ENCODE data around the gene FAM168A. TPM values are rescaled to one million over a fixed set of nuclear protein-coding genes. Genes with fewer than 3 reads are reported as not detected.

FAM168A gene, protein sequence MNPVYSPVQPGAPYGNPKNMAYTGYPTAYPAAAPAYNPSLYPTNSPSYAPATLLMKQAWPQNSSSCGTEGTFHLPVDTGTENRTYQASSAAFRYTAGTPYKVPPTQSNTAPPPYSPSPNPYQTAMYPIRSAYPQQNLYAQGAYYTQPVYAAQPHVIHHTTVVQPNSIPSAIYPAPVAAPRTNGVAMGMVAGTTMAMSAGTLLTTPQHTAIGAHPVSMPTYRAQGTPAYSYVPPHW
- 31.4 TPM for total RNA-seq
- polyA plus RNA-seq = 29.0 TPM

DNA sequence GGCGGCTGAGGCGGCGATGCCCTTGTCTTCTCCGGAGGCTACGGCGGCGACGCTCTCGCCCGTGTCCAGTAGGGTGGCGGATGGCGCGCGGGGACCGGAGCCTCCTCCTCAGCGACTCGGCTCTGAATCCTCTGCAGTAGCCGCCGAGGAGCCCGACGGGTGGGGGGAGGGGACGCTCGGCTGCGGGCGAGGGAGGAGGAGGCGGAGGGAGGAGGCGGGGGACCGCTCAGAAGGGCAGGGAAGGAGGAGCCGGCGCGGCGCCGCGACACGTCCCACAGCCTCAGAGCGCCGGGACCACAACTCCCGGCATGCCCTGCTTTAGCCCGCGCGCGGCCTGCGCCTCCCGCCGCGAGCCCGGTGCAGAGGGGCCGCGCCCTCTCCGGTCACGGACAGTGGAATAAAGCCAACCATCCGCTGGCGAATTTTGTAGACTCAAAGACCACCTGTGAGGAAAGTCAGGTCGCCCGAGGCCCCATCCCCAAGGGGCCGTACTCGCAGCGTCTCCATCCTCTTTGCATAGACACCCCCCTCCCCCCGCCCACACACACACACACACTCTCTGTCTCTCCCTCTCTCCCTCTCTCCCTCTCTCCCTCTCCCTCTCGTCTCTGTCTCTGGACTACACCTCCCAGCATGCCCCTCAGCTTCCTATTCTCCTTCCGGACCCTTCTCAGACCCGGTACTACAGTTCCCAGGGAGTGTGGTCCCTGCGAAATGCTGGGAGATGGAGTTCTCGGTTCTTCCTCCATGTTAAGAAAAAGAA, at the start of gene FAM168A:
TSS of gene FAM168A (minus strand) at position 157 of the 763 bp plus-strand sequence. CDS start 129,638 bp downstream, outside the sequence.
- peak; percentile 98 for DNase-seq (ENCODE audit: extremely low spot score)
- Histone ChIP-seq H3K4me3 (ENCODE audit: low read depth, low read length) (peak within 1 kb of the TSS; percentile 96), H3K4me1 (ENCODE audit: insufficient read depth) (peaks cover 6% of the 10 kb centered on the region), H3K27ac (ENCODE audit: low read depth) (peak within 1 kb of the TSS; percentile 64), H3K36me3 (ENCODE audit: insufficient read depth) (no peaks in the 10 kb centered on the region)
- WGBS = under 1% methylated on average over 64 of the region's 64 CpGs

DNA sequence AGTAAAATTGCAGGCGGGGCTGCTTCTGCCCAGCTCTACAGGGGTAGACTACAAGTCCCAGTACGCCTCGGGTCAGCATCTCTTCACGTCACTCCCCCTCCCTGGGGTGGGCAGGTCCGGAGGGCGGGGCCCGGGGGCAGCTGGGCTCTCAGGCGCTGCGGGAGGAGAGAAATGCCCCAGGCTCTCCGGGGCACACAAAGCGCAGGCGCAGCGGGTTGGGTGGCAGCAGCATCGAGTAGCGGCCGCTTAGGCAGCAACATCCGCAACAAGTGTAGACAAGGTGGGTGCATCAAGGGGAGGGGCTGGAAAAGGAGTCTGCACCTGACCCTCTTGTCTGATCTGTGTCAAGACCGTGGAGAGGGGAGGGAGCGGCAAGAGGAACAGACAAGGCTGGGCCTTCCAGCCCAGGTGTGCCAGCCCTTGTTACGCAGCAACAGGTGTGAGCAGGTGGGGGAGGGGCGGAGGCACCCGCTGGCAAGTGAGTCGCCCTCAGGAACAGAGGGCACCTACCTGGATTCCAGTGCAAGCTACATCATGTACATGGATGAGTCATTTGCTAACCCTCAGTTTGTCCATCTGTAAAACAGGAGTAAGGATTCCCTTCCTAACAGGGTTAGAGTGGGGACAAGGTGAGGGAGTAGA, 49.7 kb upstream of the FAM168A start:
- Histone ChIP-seq H3K4me3 (ENCODE audit: low read depth, low read length) (peak overlapping the region; percentile 7), H3K4me1 (ENCODE audit: insufficient read depth) (peaks cover 2% of the 10 kb centered on the region), H3K36me3 (ENCODE audit: insufficient read depth) (no peaks in the 10 kb centered on the region), H3K27ac (ENCODE audit: low read depth) (no peak overlapping the region)
- DNase-seq (ENCODE audit: extremely low spot score) = peak; percentile 49
- WGBS = 12% methylated on average over 23 of the region's 23 CpGs

DNA sequence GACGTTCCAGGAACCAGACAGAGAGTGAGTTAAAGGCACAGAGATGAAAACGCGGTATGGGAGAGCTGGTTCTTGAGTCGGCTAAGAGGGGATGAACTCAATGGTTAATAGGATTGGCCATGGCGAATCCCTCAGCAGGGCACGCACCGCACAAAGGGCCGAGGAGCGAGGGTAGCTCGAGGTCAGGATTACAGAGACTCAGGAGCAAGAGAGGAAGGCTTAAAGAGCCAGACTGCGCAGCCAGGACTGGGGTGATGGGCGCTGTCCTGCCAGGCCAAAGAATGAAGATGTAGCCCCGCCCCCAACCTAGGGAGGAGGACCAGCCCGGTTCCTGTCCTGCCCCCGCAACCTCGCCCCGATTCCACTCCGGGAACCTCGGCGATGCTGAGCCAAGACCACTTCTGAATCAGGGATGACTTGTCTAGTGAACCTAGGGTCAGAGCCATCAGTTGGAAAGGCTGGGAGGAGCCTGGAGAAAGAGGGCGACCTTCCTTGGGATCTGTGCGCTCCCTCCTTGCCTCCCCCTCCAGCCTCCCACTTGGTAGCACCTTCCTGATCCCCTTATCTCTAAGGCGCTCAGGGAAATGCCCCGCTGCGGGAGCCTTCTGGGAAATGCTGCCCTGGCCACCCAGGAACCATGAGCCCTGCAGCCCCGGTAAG, 48.2 kb upstream of the FAM168A start, which contains the start of gene PLEKHB1:
TSS of gene PLEKHB1 (plus strand) at position 610 of the 660 bp plus-strand sequence. CDS start at position 638, 28 bp downstream.
- no peaks in the 10 kb centered on the region for H3K36me3 ChIP-seq (ENCODE audit: insufficient read depth)
- peaks cover 2% of the 10 kb centered on the region for H3K4me1 ChIP-seq (ENCODE audit: insufficient read depth)
- H3K4me3 ChIP-seq (ENCODE audit: low read depth, low read length) = peak within 1 kb of the TSS; percentile 7
- 45% methylated on average over 26 of the region's 26 CpGs for WGBS
- DNase-seq (ENCODE audit: extremely low spot score) = no peak
- no peak within 1 kb of the TSS for H3K27ac ChIP-seq (ENCODE audit: low read depth)

DNA sequence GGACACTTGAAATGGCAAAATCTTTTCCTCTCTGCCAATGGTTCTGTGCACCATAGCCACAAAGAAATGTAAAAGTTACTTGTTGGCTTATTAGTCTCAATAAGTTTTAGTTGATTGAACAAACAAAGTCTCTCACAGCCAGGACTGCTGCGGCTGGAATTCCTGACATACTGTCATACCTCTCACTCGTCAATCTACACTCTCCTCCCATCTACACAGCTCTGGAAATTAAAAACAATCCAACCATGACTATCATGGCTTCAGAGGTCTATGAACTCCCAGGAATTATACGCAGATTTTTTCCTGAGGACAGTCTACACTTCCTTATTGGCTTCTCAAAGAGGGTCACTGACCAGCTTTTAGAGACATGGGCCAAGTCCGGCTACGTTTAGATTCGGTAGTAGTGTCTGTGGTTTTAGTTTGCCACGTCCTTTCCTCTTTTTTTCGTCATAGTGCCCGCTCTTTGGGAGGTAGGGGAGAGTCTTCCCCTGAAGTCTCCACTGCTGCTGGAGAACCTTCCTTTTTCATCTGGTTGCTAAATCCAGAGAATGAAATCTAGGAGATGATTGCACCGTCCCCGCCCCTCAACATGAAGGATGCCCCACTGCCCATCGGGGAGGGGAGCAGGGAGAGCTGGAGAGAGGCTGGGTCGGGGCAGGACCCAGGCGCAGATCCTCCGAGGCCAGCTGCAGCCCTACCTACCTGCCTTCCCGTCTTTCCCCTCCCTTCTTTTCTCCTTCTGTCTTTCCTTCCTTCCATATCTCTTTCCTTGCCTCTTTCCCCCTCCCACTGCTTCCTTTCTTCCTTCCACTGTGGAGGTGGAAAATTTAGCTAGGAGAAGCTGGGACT, 47.4 kb upstream of the FAM168A start:
- Histone ChIP-seq H3K27ac (ENCODE audit: low read depth) (no peak overlapping the region), H3K36me3 (ENCODE audit: insufficient read depth) (no peaks in the 10 kb centered on the region), H3K4me1 (ENCODE audit: insufficient read depth) (peaks cover 2% of the 10 kb centered on the region), H3K4me3 (ENCODE audit: low read depth, low read length) (no peak overlapping the region)
- DNase-seq (ENCODE audit: extremely low spot score) = no peak
- WGBS = 47% methylated on average over 16 of the region's 16 CpGs

DNA sequence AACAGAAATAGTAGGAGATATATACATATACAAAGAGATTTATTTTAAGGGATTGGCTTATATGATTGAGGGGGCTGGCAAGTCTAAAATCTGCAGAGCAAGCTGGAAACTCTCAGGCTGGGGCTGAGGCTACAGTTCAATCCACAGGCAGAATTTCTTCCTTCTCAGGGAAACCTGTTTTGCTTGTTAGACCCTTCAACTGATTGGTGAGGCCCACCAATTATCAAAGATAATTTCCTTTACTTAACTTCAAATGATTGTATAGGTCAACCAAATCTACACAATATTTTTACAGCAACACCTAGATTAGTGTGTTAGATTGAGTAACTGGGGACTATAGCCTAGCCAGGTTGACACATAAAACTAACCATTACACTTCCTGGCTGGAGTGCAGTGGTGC, 43.8 kb upstream of the FAM168A start:
- H3K36me3 ChIP-seq (ENCODE audit: insufficient read depth) = no peaks in the 10 kb centered on the region
- no peak overlapping the region for H3K27ac ChIP-seq (ENCODE audit: low read depth)
- no peak for DNase-seq (ENCODE audit: extremely low spot score)
- H3K4me1 ChIP-seq (ENCODE audit: insufficient read depth) = no peaks in the 10 kb centered on the region
- H3K4me3 ChIP-seq (ENCODE audit: low read depth, low read length) = no peak overlapping the region

DNA sequence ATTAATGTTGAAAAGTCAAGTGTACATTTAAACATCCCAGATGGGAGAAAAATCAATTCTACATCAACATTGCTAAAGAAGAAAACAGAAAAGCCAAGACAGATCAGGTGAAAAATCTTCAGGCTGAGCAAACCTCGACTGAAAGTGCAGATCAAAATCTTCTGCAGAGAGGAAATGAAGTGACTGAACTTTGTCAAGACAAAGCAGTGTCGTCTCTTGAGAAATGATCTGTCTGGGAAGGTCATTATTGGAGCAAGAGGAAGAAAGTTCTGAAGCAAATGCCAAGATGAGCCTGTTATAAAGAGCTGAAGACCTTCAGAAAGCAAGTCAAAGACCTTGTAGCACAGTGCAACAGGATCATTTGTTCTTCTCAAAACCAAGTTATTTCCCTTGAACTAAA, 42.7 kb upstream of the FAM168A start:
- DNase-seq (ENCODE audit: extremely low spot score) = no peak
- Histone ChIP-seq H3K36me3 (ENCODE audit: insufficient read depth) (no peaks in the 10 kb centered on the region), H3K27ac (ENCODE audit: low read depth) (no peak overlapping the region), H3K4me1 (ENCODE audit: insufficient read depth) (no peaks in the 10 kb centered on the region), H3K4me3 (ENCODE audit: low read depth, low read length) (no peak overlapping the region)
- WGBS = 51% methylated on average over 2 of the region's 2 CpGs

DNA sequence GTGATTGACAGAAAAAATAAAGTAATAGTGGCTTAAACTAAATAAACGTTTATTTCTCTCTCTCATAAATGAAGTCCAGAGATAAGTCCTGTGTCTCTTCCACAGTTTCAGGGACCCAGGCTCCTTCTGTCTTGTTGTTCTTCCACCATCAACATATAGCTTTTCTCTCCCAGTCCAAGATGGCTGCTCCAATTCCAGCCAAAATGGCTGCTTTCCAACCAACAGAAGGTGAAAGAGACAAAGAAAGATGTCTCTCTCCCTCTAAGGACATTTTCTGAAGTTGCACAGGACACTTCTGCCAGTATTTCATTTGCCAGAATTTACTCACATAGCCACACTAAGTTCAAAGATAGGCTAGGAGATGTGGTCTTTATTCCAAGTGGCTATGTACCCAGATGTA, 39.1 kb upstream of the FAM168A start:
- Histone ChIP-seq H3K4me3 (ENCODE audit: low read depth, low read length) (no peak overlapping the region), H3K4me1 (ENCODE audit: insufficient read depth) (no peaks in the 10 kb centered on the region), H3K27ac (ENCODE audit: low read depth) (no peak overlapping the region), H3K36me3 (ENCODE audit: insufficient read depth) (no peaks in the 10 kb centered on the region)
- DNase-seq (ENCODE audit: extremely low spot score) = no peak
- 66% methylated on average over 1 of the region's 1 CpG for WGBS

DNA sequence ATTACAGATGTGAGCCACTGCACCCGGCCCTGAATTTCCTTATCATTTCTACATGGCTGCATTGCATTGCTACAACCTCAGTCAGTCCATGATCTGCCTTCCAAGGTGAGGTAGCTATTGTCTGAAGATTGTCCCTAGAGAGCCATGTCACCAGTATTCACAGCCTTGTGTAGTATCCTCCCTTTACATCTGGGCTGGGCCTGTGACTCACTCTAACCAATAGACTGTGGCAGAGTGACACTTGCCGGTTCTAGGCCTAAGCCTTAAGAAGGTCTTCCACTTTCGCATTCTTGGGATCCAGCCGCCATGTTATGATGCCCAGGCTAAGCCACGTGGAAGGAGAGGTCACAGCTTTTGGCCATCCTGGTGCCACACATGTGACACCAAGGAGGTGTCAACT, 38.3 kb upstream of the FAM168A start:
- 94% methylated on average over 5 of the region's 5 CpGs for whole genome bisulfite sequencing
- no peaks in the 10 kb centered on the region for H3K4me1 ChIP-seq (ENCODE audit: insufficient read depth)
- H3K36me3 ChIP-seq (ENCODE audit: insufficient read depth) = no peaks in the 10 kb centered on the region
- no peak for DNase-seq (ENCODE audit: extremely low spot score)
- H3K4me3 ChIP-seq (ENCODE audit: low read depth, low read length) = no peak overlapping the region
- H3K27ac ChIP-seq (ENCODE audit: low read depth) = no peak overlapping the region

DNA sequence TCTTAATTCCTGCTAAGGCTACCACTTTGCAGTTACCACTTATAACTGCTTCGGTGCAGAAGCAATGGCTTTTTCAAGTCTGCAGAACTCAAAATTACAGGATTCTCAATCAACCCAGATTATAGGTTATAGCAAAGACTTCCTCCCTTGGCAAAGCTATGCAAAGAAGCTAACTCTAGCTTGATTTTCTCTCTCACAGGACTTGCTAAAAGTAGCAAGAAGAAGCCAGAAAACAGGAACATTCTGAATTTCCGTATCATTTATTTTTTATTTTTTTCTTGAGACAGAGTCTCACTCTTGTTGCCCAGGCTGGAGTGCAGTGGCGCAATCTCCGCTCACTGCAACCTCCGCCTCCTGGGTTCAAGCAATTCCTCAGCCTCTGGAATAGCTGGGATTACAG, 37.8 kb upstream of the FAM168A start:
- WGBS = 94% methylated on average over 5 of the region's 5 CpGs
- no peak overlapping the region for H3K4me3 ChIP-seq (ENCODE audit: low read depth, low read length)
- no peaks in the 10 kb centered on the region for H3K4me1 ChIP-seq (ENCODE audit: insufficient read depth)
- no peaks in the 10 kb centered on the region for H3K36me3 ChIP-seq (ENCODE audit: insufficient read depth)
- no peak for DNase-seq (ENCODE audit: extremely low spot score)
- no peak overlapping the region for H3K27ac ChIP-seq (ENCODE audit: low read depth)

DNA sequence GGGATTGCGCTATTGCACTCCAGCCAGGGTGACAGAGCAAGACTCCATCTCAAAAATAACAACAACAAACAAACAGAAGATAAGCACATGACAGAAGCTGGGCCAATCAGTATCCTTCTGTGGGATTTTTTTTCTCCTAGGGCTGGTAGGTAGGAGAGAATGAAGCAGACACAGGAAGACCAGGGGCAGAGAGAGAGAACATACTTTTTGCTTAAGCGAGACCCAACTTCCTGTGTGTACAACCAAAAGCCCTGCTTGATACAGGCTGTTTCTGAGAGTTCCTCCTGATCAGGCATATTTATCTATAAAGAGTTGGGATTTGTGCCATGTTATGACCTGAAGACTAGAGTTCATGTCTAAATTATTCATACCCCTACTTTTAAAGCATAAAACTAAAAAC, 36.1 kb upstream of the FAM168A start:
- no peak for DNase-seq (ENCODE audit: extremely low spot score)
- H3K4me1 ChIP-seq (ENCODE audit: insufficient read depth) = no peaks in the 10 kb centered on the region
- 60% methylated on average over 2 of the region's 2 CpGs for WGBS
- H3K36me3 ChIP-seq (ENCODE audit: insufficient read depth) = no peaks in the 10 kb centered on the region
- no peak overlapping the region for H3K4me3 ChIP-seq (ENCODE audit: low read depth, low read length)
- H3K27ac ChIP-seq (ENCODE audit: low read depth) = no peak overlapping the region

DNA sequence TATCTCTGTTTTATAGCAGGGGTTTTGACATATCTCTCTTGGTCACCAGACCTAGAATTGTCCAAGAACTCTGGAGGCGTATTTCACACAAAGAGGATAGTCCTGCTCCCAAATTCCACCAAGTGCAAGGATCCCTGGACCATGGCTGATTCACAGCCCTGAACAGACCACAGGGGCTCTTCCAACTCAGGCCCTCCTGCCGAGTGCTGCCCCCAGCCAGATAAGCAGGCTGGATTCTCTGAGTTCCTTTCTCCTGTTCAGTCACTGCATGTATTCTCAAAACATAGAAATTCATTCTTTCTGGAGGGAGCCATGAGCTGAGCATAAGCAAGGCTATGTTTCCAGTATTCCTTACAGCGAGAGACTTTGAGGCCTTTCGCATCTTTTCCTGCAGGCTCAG, 35.1 kb upstream of the FAM168A start:
- no peaks in the 10 kb centered on the region for H3K4me1 ChIP-seq (ENCODE audit: insufficient read depth)
- WGBS = 92% methylated on average over 4 of the region's 4 CpGs
- no peaks in the 10 kb centered on the region for H3K36me3 ChIP-seq (ENCODE audit: insufficient read depth)

DNA sequence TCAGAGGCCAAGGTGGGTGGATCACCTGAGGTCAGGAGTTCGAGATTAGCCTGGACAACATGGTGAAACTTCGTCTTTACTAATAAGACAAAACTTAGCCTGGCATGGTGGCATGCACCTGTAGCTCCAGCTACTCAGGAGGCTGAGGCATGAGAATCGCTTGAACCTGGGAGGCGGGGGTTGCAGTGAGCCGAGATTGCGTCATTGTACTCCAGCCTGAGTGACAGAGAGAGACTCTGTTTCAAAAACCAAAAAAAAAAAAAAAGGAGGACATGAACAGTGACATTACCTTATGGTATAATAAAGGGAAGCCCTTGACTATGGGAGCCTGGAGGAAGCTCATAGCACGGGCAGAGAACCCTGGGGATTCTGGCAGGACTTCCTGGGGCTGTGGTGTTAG, 32.0 kb upstream of the FAM168A start:
- Histone ChIP-seq H3K4me3 (ENCODE audit: low read depth, low read length) (no peak overlapping the region), H3K27ac (ENCODE audit: low read depth) (no peak overlapping the region), H3K4me1 (ENCODE audit: insufficient read depth) (no peaks in the 10 kb centered on the region), H3K36me3 (ENCODE audit: insufficient read depth) (no peaks in the 10 kb centered on the region)
- 78% methylated on average over 7 of the region's 7 CpGs for WGBS
- DNase-seq (ENCODE audit: extremely low spot score) = no peak

More for the DNA sequence above, 35.1 kb upstream of the FAM168A start:
- H3K27ac ChIP-seq (ENCODE audit: low read depth) = no peak overlapping the region
- no peak for DNase-seq (ENCODE audit: extremely low spot score)
- H3K4me3 ChIP-seq (ENCODE audit: low read depth, low read length) = no peak overlapping the region

Data from urinary bladder (tissue), 4 donors.